ENCODE results near the gene PRND. TPM values are rescaled to one million over a fixed set of nuclear protein-coding genes. Genes with fewer than 3 reads are reported as not detected.

PRND gene
- polyA plus RNA-seq, 2 donors: not detected

Other genes with a start within 250 kb of the PRND start
- 10 to 100 TPM; 16.4 to 43.8 TPM for gene PRNP, start 35.5 kb upstream of the PRND start, polyA plus RNA-seq
- 1 to 10 TPM; 1.1 to 1.2 TPM for gene RASSF2, start 101.7 kb downstream of the PRND start, polyA plus RNA-seq

Measured in esophagus (tissue), 2 donors.